SK-N-SH (cell line): Measurements from ENCODE around the gene NLRP9. TPM values are rescaled to one million over a fixed set of nuclear protein-coding genes. Genes with fewer than 3 reads are reported as not detected.

Experiments used
- CTCF ChIA-PET: fragments of 300-600, 350-600 bp; formaldehyde crosslinking; extraction: SDS; loops from one replicate; lab custom pipeline; 2021; lab: Yijun Ruan, JAX
- POLR2A ChIA-PET: fragments of 350-600 bp; sonication (Branson Sonifier 250); formaldehyde crosslinking; extraction: SDS; loops from one replicate; lab custom pipeline; 2020; ENCODE audit warnings: antibody characterized with exemption, inconsistent platforms; lab: Yijun Ruan, JAX
- DNase-seq: peaks from one replicate; pipeline ENCODE4 v3.0.0; 2012
- H2AFZ ChIP-seq: fragments of 200-600 bp; sonication (generic); 2 replicates; pipeline ENCODE4 v1.8.1; 2016; ENCODE audit warnings: antibody characterized with exemption, mild to moderate bottlenecking, low read depth
- H3F3A ChIP-seq: fragments of 200-600 bp; sonication (generic); replicated peaks from 2 replicates; pipeline ENCODE3; 2016; ENCODE audit warnings: antibody characterized with exemption, mild to moderate bottlenecking; ENCODE audit not compliant: insufficient read depth
- H3K27ac ChIP-seq, 2 experiments: fragments of 200-500 bp in 1 of 2; fragments of 200-600 bp in 1 of 2; sonication (Bioruptor generic) in 1 of 2; sonication (generic), shearing (Covaris generic) in 1 of 2; 2 replicates each; pipeline versions ENCODE4 v1.5.1 to v1.6.1; 2014 to 2016; ENCODE audit warnings: low read depth in 2 of 2, inconsistent platforms in 1 of 2, low read length in 1 of 2, mild to moderate bottlenecking in 1 of 2, mixed read lengths in 1 of 2
- H3K27me3 ChIP-seq: fragments of 200-600 bp; sonication (generic), shearing (Covaris generic); 2 replicates; pipeline ENCODE4 v1.6.1; 2016; ENCODE audit warnings: mixed run types; ENCODE audit not compliant: insufficient read depth
- H3K36me3 ChIP-seq, 2 experiments: fragments of 200-500 bp in 1 of 2; fragments of 200-600 bp in 1 of 2; sonication (Bioruptor generic) in 1 of 2; sonication (generic) in 1 of 2; replicated peaks in 1 of 2; 2 replicates each; pipeline versions ENCODE3 to v1.5.1; 2014 to 2016; ENCODE audit warnings: low read length in 1 of 2, mild to moderate bottlenecking in 1 of 2; ENCODE audit not compliant: insufficient read depth in 2 of 2, control insufficient read depth in 1 of 2
- H3K4me1 ChIP-seq, 2 experiments: fragments of 200-500 bp in 1 of 2; fragments of 200-600 bp in 1 of 2; sonication (Bioruptor generic) in 1 of 2; sonication (generic), shearing (Covaris generic) in 1 of 2; 2 replicates each; pipeline versions ENCODE4 v1.5.1 to v1.6.1; 2014 to 2016; ENCODE audit warnings: low read depth in 1 of 2, low read length in 1 of 2, mixed run types in 1 of 2; ENCODE audit not compliant: insufficient read depth in 2 of 2, control insufficient read depth in 1 of 2
- H3K4me2 ChIP-seq: fragments of 200-600 bp; sonication (generic), shearing (Covaris generic); 2 replicates; pipeline ENCODE4 v1.6.1; 2017; ENCODE audit warnings: mixed run types
- H3K4me3 ChIP-seq, 2 experiments: fragments of 200-500 bp in 1 of 2; fragments of 200-600 bp in 1 of 2; sonication (Bioruptor generic) in 1 of 2; sonication (generic), shearing (Covaris generic) in 1 of 2; 2 replicates each; pipeline versions ENCODE4 v1.5.1 to v1.8.1; 2014 to 2016; ENCODE audit warnings: low read depth in 2 of 2, inconsistent platforms in 1 of 2, low read length in 1 of 2, mild to moderate bottlenecking in 1 of 2, mixed read lengths in 1 of 2, moderate library complexity in 1 of 2
- H3K79me2 ChIP-seq: fragments of 200-600 bp; sonication (generic); 2 replicates; pipeline ENCODE4 v1.8.1; 2017; ENCODE audit warnings: mild to moderate bottlenecking; ENCODE audit not compliant: insufficient read depth
- H3K9ac ChIP-seq: fragments of 200-600 bp; sonication (generic); 2 replicates; pipeline ENCODE4 v1.6.1; 2017; ENCODE audit warnings: mixed run types
- H3K9me2 ChIP-seq: fragments of 200-600 bp; sonication (generic); 2 replicates; pipeline ENCODE4 v1.6.1; 2017; ENCODE audit warnings: mixed run types
- H3K9me3 ChIP-seq: fragments of 200-600 bp; sonication (generic); 2 replicates; pipeline ENCODE4 v1.6.1; 2017; ENCODE audit warnings: mixed run types, mild to moderate bottlenecking, moderate library complexity
- H4K20me1 ChIP-seq: fragments of 200-600 bp; sonication (generic); 2 replicates; pipeline ENCODE4 v1.6.1; 2017; ENCODE audit warnings: mild to moderate bottlenecking, mixed run types; ENCODE audit not compliant: insufficient read depth
- CHD2 ChIP-seq: fragments of 150-350 bp; IDR thresholded peaks from 2 replicates; pipeline ENCODE4 v1.6.1; 2018; ENCODE audit warnings: low read length; ENCODE audit not compliant: partially characterized antibody
- ELF1 ChIP-seq: IDR thresholded peaks from 2 replicates; pipeline ENCODE4 v1.4.0; 2012
- EP300 ChIP-seq, 2 experiments: IDR thresholded peaks; 2 replicates each; pipeline versions ENCODE4 v1.4.0 to v1.6.1; 2012; ENCODE audit warnings: borderline replicate concordance in 1 of 2, low read depth in 1 of 2, low read length in 1 of 2
- EZH2phosphoT487 ChIP-seq: fragments of 200-600 bp; sonication (generic); IDR thresholded peaks from 2 replicates; pipeline ENCODE4 v1.6.1; 2017; ENCODE audit warnings: low read depth, mixed run types, mild to moderate bottlenecking, antibody characterized with exemption, moderate library complexity, borderline replicate concordance
- FOSL2 ChIP-seq: IDR thresholded peaks from 2 replicates; pipeline ENCODE4 v1.4.0; 2012; ENCODE audit warnings: low read depth, mild to moderate bottlenecking, moderate library complexity, borderline replicate concordance
- FOXJ3 ChIP-seq: sonication (generic); formaldehyde crosslinking; IDR thresholded peaks from 2 replicates; pipeline ENCODE4 v1.5.1; 2020; ENCODE audit warnings: mild to moderate bottlenecking, missing genetic modification reagents
- GABPA ChIP-seq: IDR thresholded peaks from 2 replicates; pipeline ENCODE4 v1.4.0; 2012; ENCODE audit warnings: low read depth, mild to moderate bottlenecking
- MEF2A ChIP-seq: IDR thresholded peaks from 2 replicates; pipeline ENCODE4 v1.4.0; 2012; ENCODE audit warnings: low read depth, borderline replicate concordance
- MXI1 ChIP-seq: IDR thresholded peaks from 2 replicates; pipeline ENCODE4 v1.6.1; 2012; ENCODE audit warnings: mild to moderate bottlenecking, low read depth, low read length, improper control_type of control experiment
- NRF1 ChIP-seq: IDR thresholded peaks from 2 replicates; pipeline ENCODE4 v1.6.1; 2012; ENCODE audit warnings: low read depth, mild to moderate bottlenecking, low read length
- RAD21 ChIP-seq: IDR thresholded peaks from 2 replicates; pipeline ENCODE4 v1.6.1; 2012; ENCODE audit warnings: mild to moderate bottlenecking, low read length
- RCOR1 ChIP-seq: fragments of 150-350 bp; IDR thresholded peaks from 2 replicates; pipeline ENCODE4 v1.6.1; 2017; ENCODE audit warnings: antibody characterized with exemption, low read length
- RXRA ChIP-seq: IDR thresholded peaks from 2 replicates; pipeline ENCODE4 v1.4.0; 2012; ENCODE audit warnings: low read depth, mild to moderate bottlenecking, borderline replicate concordance
- SIN3A ChIP-seq: IDR thresholded peaks from 2 replicates; pipeline ENCODE4 v1.6.1; 2012; ENCODE audit warnings: low read depth, mild to moderate bottlenecking, low read length, moderate library complexity, borderline replicate concordance
- TAF1 ChIP-seq: IDR thresholded peaks from 2 replicates; pipeline ENCODE4 v1.6.1; 2012; ENCODE audit warnings: low read depth, mild to moderate bottlenecking, low read length, moderate library complexity, borderline replicate concordance
- WGBS: methylation state at CpG from one replicate; pipeline ENCODE4 v1.1.6; 2017; ENCODE audit warnings: low lambda C conversion rate; 5-methylcytosine and 5-hydroxymethylcytosine counted together
- polyA plus RNA-seq, 3 experiments: library from polyadenylated mRNA; depleted of rRNA; stranded (reverse); fragments of >200 nt; gene quantifications; 2 replicates each; pipeline ENCODE4 v1.2.3, GENCODE V29; 2012
- TF ChIP-seq, protein P1 (sequence below): IDR thresholded peaks from 2 replicates; pipeline ENCODE4; 2012
- TF ChIP-seq, protein P2 (sequence below): fragments of 200-600 bp; sonication (generic); IDR thresholded peaks from 2 replicates; pipeline ENCODE4 v1.6.1; 2017; ENCODE audit warnings: antibody characterized with exemption, mild to moderate bottlenecking, moderate library complexity
- TF ChIP-seq, protein P3 (sequence below): IDR thresholded peaks from 2 replicates; pipeline ENCODE4 v1.4.0; 2012; ENCODE audit warnings: low read depth, borderline replicate concordance
- TF ChIP-seq, protein P4 (sequence below): IDR thresholded peaks from 2 replicates; pipeline ENCODE4 v1.4.0; 2012; ENCODE audit warnings: low read depth, borderline replicate concordance

NLRP9 gene
- polyA plus RNA-seq, 1 of the 3 experiments (the other 2 are of a cell fraction), result not detected

DNA sequence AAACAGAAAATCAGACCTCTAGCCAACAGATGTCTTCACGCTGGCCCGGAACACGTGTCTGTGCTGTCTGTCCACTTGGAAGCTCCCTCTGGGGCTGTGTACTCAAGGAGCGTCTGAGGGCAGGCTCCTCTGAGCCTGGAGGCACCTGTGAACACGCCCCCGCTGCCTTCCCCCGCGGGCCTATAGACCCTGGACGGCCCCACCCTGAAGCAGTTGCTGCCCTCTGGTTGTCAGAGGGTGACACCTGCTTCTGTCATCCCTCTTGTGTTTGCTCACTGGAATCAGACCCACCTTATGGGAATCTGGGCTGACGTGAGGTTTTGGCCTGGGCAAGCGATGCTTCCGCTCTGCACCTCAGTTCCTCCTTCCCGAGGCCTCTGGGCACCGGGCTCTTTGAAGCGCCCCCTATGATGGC, 44.0 kb downstream of the NLRP9 start:
- no peaks in the 10 kb centered on the region for H3F3A ChIP-seq
- peaks cover 5% of the 10 kb centered on the region; the same call in 1 of the 2 replicates for H3K79me2 ChIP-seq
- no peak overlapping the region for H3K27ac ChIP-seq
- TF ChIP-seq, protein P1, sequence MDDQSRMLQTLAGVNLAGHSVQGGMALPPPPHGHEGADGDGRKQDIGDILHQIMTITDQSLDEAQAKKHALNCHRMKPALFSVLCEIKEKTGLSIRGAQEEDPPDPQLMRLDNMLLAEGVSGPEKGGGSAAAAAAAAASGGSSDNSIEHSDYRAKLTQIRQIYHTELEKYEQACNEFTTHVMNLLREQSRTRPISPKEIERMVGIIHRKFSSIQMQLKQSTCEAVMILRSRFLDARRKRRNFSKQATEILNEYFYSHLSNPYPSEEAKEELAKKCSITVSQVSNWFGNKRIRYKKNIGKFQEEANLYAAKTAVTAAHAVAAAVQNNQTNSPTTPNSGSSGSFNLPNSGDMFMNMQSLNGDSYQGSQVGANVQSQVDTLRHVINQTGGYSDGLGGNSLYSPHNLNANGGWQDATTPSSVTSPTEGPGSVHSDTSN, result no peak
- no peak for TF ChIP-seq FOXJ3 (CRISPR knock-in tag)
- no peaks in the 10 kb centered on the region for H3K9me2 ChIP-seq
- H3K27me3 ChIP-seq, result no peaks in the 10 kb centered on the region
- no peaks in the 10 kb centered on the region for H4K20me1 ChIP-seq
- H3K9ac ChIP-seq, result no peak overlapping the region
- no peaks in the 10 kb centered on the region for H3K4me1 ChIP-seq
- DNase-seq, result no peak
- CTCF ChIA-PET, result interaction anchor here (1.1 kb wide), 1 partner anchor 13 kb away, joined by 3 read pairs; no protein-coding TSS in a partner anchor
- 96% methylated on average over 11 of the region's 15 CpGs for WGBS
- no peak overlapping the region for H2AFZ ChIP-seq
- H3K4me2 ChIP-seq, result no peak overlapping the region
- H3K4me3 ChIP-seq, result no peak overlapping the region
- no peaks in the 10 kb centered on the region for H3K9me3 ChIP-seq
- POLR2A ChIA-PET, result no interaction called here
- H3K36me3 ChIP-seq, result peaks cover 0 to 73% of the 10 kb centered on the region in 2 experiments

DNA sequence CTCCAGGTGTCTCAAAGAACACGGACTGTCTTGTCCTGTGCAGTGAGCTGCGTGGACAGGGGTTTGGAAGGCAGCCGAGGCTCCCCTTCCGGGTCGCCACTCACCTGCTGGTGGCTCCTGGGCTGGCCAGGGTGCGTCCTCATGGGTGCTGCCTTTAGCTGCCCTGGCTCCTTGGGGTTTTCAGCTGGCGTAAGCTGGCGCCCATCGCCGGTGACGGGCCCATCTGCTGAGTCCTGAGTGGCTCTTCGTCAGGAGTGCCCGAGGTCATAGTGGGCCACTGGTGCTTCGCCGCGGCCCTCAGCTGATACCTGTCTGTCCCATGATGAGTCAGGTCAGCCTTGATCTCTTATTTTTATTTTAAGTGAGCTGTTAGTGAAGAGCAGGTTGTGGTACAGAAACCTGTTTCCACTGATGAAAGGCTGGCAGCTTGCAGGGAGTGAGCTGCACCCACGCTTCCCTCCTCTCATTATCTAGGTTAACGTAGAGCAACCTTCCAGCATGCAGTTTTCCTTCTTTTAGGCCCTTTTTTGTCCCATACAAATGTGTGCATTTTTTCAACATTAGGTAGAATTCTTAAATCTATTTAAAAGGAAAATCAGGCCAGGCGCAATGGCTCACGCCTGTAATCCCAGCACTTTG, 44.7 kb downstream of the NLRP9 start:
- no peaks in the 10 kb centered on the region for H4K20me1 ChIP-seq
- H3K27ac ChIP-seq, result no peak overlapping the region
- H3K79me2 ChIP-seq, result peaks cover 5% of the 10 kb centered on the region; the same call in 1 of the 2 replicates
- ChIA-PET CTCF (interaction anchor here (1.1 kb wide), 1 partner anchor 12 kb away, joined by 3 read pairs; no protein-coding TSS in a partner anchor), POLR2A (no interaction called here)
- no peaks in the 10 kb centered on the region for H3K9me2 ChIP-seq
- no peak for DNase-seq
- no peaks in the 10 kb centered on the region for H3K9me3 ChIP-seq
- 95% methylated on average over 14 of the region's 20 CpGs for WGBS
- H3K36me3 ChIP-seq, result peaks cover 0 to 76% of the 10 kb centered on the region in 2 experiments
- no peaks in the 10 kb centered on the region for H3F3A ChIP-seq
- H2AFZ ChIP-seq, result no peak overlapping the region
- H3K4me1 ChIP-seq, result no peaks in the 10 kb centered on the region
- no peak overlapping the region for H3K9ac ChIP-seq
- no peak overlapping the region for H3K4me2 ChIP-seq
- no peaks in the 10 kb centered on the region for H3K27me3 ChIP-seq
- no peak overlapping the region for H3K4me3 ChIP-seq
- TF ChIP-seq, protein P2, sequence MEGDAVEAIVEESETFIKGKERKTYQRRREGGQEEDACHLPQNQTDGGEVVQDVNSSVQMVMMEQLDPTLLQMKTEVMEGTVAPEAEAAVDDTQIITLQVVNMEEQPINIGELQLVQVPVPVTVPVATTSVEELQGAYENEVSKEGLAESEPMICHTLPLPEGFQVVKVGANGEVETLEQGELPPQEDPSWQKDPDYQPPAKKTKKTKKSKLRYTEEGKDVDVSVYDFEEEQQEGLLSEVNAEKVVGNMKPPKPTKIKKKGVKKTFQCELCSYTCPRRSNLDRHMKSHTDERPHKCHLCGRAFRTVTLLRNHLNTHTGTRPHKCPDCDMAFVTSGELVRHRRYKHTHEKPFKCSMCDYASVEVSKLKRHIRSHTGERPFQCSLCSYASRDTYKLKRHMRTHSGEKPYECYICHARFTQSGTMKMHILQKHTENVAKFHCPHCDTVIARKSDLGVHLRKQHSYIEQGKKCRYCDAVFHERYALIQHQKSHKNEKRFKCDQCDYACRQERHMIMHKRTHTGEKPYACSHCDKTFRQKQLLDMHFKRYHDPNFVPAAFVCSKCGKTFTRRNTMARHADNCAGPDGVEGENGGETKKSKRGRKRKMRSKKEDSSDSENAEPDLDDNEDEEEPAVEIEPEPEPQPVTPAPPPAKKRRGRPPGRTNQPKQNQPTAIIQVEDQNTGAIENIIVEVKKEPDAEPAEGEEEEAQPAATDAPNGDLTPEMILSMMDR, result no peak
- no peak for TF ChIP-seq RXRA
- TF ChIP-seq TAF1, result no peak
- no peak for TF ChIP-seq NRF1
- TF ChIP-seq, protein P3, sequence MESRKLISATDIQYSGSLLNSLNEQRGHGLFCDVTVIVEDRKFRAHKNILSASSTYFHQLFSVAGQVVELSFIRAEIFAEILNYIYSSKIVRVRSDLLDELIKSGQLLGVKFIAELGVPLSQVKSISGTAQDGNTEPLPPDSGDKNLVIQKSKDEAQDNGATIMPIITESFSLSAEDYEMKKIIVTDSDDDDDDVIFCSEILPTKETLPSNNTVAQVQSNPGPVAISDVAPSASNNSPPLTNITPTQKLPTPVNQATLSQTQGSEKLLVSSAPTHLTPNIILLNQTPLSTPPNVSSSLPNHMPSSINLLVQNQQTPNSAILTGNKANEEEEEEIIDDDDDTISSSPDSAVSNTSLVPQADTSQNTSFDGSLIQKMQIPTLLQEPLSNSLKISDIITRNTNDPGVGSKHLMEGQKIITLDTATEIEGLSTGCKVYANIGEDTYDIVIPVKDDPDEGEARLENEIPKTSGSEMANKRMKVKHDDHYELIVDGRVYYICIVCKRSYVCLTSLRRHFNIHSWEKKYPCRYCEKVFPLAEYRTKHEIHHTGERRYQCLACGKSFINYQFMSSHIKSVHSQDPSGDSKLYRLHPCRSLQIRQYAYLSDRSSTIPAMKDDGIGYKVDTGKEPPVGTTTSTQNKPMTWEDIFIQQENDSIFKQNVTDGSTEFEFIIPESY, result no peak
- no peak for TF ChIP-seq EZH2phosphoT487
- no peak for TF ChIP-seq EP300 (IDR thresholded peaks at IDR 0.05; ENCODE audit: borderline replicate concordance in 1 of 2, low read depth in 1 of 2, low read length in 1 of 2)
- no peak for TF ChIP-seq RAD21
- TF ChIP-seq ELF1, result no peak
- TF ChIP-seq, protein P1, result no peak
- TF ChIP-seq FOSL2, result no peak
- TF ChIP-seq SIN3A, result no peak
- TF ChIP-seq CHD2, result no peak
- TF ChIP-seq, protein P4, sequence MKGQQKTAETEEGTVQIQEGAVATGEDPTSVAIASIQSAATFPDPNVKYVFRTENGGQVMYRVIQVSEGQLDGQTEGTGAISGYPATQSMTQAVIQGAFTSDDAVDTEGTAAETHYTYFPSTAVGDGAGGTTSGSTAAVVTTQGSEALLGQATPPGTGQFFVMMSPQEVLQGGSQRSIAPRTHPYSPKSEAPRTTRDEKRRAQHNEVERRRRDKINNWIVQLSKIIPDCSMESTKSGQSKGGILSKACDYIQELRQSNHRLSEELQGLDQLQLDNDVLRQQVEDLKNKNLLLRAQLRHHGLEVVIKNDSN, result no peak
- TF ChIP-seq GABPA, result no peak
- TF ChIP-seq MXI1, result no peak
- no peak for TF ChIP-seq RCOR1
- TF ChIP-seq MEF2A, result no peak
